ENCODE results near the gene C14orf93.
A peak's percentile ranks its signal among the peaks of the same experiment; 100 is the strongest.
"Not testable (repeated sequence)": the region's sequence is repeated elsewhere in the genome, so short reads cannot be mapped to it uniquely, and the experiment has no call there.

C14orf93 gene

DNA sequence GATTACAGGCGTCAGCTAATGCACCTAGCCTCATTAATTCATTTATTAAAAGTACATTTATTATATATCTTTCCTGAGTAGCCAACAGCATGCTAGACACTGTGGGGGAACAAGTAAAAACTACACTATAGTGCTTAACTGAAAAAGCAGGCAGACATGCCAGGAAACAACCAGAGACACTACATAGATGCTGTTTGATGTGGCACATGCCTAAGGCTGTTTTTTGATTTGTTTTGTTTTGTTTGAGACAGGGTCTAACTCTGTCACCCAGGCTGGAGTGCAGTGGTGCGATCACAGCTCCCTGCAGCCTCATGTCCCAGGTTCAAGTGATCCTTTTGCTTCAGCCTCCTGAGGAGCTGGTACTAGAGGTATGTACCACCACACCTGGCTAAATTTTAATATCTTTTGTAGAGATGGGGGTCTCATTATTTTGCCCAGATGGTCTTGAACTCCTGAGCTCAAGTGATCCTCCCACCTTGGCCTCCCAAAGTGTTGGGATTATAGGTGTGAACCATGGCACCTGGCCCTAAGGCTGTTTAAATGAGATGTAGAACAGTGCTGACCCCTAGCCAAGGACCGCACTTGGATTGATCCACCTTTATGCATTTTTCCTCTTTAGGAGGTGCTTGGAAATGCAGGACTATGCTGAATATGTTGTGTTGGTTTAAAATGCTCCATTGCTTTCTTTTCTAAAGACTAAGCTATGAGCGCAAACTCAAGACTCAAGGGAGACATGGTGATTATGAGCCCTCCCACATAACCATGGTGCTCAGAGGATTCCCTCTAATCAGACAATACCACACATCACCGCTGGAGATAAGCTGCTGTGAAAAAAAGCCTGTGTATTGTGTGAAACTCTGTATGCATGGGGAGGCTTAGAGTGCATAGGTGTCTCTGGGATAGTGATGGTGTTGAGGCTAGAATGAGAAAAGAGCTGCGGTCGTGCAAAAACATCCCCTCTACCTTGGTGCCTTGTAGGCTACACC, 10.5 kb upstream of the C14orf93 start:
- DNase-seq (ENCODE audit: low read depth): no peak

DNA sequence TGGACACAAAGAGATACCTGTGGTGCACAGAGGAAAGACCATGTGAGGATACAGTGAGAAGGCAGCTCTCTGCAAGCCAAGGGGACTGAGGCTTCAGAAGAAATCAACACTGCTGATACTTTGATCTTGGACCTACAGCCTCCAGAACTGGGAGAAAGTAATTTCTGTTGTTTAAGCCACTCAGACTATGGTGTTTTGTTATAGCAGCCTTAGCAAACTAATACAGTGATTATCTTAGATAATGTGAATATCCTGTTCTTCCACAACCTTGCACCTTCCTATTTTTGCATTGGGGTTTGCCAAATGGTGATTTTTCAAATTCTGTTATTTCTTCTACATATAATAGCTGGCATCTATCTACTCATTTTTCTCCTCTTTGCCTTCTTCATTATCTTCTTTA, 8.2 kb upstream of the C14orf93 start:
- DNase-seq (ENCODE audit: low read depth): no peak

DNA sequence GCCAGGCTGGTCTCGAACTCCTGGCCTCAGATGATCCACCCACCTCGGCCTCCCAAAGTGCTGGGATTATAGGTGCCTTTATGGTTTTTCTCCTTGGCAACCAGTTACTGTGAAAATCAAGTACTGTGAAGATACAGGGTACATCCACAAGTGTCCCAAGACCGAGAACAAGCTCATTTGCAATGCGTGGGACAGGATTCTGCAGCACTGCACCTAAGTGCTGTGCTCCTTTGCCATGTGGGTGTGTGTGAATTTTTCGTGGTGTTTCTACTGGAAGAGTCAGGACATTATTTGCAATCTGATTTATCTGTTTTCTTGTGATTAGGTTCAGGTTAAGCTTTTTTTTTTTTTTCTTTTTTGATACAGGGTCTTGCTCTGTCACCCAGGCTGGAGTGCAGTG, 7.1 kb upstream of the C14orf93 start:
- DNase-seq (ENCODE audit: low read depth): no peak

DNA sequence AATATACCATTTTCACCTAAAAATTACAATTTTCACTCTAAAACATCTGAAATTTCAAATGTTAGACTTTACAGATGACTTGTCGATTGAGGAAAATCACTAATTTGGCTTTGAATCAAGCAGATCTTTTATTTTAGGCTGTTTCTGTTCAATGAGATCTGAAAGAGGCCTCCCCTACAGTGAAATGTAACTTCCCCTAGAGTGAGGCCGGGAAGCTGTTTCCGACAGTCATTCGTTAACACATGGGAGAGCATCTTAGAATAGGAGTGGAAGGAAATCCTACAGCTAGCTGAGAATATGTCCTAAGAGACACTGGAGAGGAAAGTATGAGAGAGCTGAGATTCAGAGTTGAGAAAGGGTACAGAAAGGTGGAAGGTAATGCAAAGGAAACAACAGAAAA, 5.7 kb upstream of the C14orf93 start:
- no peak for DNase-seq (ENCODE audit: low read depth)

DNA sequence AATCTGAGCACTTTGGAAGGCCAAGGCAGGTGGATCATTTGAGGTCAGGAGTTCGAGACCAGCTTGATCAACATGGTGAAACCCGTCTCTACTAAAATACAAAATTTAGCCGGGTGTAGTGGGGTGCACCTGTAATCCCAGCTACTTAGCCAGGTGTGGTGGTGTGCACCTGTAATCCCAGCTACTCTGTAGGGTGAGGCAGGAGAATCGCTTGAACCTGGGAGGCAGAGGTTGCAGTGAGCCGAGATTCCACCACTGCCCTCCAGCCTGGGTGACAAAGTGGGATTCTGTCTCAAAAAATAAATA, 3.8 kb upstream of the C14orf93 start:
- not testable (repeated sequence) for DNase-seq (ENCODE audit: low read depth)

DNA sequence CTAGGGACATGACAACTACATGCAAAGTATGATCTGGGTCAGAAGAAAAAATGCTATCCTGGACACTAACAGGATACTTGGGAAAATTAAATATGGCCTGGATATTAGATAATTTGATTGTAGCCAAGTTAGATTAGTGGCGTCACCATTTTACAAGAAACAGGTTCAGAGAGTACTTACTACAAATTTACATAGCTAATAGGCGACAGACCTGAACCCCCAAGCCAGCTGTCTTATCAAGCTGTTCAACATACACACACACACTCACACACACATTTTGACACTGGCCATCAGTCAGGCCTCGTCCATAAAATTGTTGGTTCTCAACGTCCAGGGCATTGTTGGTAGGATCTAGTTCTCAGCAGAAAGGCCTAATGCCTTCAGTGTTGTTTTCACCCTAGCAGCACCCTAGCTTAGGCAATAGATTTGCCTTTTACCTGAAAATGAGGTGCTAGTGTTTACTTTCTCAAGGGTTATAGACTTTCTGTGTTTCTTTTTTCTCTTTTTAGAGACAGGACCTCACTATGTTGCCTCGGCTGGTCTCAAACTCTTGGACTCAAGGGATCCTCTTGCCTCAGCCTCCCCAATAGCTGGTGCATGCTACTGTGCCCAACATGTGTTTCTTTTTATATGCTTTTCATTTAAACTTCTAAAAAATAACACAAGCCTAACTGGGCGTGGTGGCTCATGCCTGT, 3.3 kb upstream of the C14orf93 start:
- no peak for DNase-seq (ENCODE audit: low read depth)

DNA sequence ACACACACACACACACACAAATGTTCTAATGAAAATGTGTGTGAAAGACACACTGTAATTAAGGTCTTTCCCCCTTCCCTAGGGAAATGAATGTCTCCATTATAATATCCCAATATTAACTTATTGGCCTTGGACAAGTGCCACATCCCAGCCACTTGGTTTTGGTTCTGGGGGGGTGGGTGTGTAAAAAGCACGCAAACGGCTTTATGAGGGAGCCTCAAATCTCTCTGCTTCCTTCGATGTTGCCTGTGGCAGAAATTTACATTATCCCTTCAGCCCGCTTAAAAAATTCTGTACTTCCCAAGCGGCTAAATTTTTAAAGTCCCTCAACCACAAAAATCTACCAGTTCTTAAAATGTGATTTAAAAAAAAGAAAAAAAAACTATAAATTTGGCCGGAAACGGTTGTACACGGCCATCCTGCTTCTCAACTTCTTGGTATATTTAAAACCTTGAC, 432 bp downstream of the C14orf93 start:
- DNase-seq (ENCODE audit: low read depth): no peak

DNA sequence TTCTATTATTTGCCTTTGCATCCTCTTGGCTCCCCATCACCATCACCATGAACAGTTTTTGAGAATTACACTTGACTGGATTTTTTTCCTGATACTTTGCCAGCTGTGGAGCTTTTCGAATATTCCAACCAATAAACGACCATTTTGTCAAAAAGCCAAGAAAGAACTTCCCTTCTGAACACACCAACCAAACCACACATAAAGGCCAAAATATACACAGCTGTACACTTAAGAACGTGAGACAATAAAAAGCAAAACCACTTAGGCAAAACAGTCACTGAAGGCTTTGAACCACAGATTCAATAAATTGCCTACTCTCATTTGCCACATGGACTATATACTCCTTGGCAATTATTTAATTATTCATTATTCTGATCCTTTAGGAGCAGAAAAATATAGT, 1.1 kb downstream of the C14orf93 start:
- no peak for DNase-seq (ENCODE audit: low read depth)

DNA sequence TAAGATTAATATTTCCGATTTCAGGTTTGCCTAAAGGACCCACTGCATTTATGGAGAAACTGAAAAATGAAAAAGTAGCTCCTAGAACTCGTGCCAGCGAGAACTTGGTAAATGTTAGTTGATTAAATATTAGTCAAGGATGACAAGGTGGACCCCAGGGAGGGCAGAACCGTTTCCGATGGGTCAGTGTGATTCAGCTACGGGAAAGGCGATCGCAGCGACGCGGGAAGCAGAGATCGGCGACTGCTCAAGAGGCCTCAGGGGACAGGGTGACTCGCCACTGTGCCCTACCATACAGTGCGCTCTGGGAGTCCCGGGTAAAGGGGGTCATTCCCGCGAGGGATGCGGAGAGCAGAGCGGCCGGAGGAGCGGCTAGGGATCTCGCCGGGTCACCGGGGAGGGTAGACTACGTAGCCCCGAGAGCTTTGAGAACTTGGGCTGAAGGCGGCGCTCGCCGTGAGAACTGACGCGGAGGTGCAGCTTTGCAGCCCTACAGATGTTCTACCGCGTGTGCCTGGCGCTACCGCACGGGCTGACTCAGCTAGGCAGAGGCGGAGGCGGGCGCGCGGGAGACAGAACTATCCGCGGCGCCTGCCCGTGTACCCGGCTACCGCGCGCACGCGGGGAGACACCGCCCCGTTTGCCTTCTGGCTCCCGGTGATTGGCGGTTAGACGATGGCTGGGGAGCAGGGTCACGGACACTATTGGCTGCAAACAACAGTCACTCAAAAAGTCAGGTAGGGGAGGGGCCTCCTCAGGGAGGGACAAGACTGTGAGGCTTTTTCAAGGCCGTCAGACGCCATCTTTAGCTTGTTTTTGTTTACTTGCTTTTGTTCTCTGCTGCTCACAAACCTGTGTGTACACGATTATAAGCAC, 3.2 kb downstream of the C14orf93 start:
- DNase-seq (ENCODE audit: low read depth): peak; percentile 88

DNA sequence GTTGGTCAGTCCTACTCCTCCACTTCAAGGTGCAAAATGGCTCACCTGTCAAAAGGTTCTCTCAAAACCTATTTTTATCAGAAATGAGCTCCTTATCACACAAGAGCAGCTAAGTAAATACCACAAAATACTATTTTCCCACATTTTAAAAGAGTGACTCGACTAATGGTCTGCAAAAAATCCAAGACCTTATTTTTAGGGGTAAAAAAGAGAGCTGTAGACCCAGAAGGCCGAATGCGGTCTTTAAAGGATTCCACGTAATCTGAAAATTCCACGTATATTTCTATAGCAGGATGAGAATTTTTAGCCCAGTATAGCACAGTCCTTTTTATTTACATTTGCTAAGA, 3.8 kb downstream of the C14orf93 start:
- DNase-seq (ENCODE audit: low read depth): no peak

DNA sequence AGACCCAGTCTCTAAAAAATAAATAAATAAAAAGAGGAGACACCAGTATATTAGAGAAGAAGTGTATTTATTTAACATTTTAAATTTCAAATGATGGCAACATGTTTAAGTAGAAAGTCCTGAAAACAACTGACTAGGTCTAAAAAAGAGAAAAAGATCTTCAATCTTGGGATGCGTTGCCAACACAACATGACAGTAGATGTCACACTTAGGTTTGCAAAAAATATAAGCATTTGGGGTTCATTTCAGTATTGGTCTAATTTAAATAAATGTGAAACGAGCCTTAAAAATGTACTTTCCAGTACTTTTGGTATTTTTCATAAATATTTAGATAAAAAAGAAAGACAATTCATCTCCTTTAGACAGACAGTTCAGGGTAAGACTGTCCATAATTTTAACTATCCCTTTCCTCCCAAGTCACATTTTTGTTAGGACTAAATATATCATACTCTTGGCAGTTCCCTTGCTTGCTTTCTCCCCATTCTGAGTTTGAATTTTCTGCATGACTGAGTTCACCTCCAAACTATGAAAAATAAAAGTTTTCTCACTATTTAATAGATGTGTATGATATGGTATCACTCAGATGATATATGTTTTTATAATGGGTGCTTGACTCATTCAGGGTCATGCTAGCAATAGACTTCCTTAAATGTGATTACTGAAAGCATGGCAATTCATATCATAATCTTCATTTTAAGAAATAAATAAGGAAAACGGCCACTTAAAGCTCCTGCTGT, 4.3 kb downstream of the C14orf93 start:
- no peak for DNase-seq (ENCODE audit: low read depth)

DNA sequence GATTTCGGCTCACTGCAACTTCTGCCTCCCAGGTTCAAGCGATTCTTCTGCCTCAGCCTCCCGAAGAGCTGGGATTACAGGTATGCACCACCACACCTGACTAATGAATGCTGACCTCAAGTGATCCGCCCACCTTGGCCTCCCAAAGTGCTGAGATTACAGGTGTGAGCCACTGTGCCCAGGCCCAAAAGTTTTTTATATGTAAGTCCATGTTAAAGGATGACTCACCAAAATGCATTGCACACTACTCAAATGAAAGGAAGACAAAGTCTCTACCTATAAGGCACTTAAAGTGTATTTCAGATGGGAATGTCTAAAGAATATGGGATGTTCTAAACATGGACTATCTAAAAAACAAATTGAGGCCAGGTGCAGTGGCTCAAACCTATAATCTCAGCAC, 5.7 kb downstream of the C14orf93 start:
- DNase-seq (ENCODE audit: low read depth): not testable (repeated sequence)

DNA sequence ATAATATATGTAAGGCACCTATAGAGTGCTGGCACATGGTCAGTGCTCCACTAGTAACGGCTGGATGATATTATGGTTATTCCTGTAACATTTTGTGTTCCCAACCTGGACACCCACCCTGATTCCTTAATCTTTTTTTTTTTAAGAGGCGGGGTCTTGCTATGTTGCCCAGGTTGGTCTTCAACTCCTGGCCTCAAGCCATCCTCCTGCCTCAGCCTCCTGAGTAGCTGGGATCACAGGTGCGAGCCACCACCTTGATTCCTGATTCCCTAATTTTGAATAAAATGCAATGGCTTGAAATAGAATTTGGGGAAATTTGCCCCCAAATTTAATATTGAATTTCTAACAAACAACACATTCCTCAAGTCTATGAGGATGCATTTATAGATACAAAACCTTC, 7.4 kb downstream of the C14orf93 start:
- DNase-seq (ENCODE audit: low read depth): no peak

DNA sequence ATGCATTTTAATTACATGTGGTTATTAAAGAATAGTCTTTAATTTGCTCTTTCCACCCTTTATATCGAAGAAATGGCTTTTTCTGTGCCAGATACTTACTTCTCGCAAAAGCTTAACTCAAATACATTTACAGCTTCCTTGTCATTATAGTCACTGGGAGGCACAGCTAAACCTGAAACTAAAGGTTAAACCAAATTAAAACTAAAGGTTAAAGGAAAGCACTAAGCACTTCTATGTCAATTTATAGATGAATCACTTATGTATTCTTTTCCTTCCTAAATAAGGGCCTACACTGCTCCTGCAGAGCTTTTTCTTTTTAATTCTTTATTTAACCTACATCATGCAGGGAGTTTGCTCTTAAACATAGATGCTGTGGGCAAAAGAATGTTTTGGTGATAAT, 9.1 kb downstream of the C14orf93 start:
- no peak for DNase-seq (ENCODE audit: low read depth)

DNA sequence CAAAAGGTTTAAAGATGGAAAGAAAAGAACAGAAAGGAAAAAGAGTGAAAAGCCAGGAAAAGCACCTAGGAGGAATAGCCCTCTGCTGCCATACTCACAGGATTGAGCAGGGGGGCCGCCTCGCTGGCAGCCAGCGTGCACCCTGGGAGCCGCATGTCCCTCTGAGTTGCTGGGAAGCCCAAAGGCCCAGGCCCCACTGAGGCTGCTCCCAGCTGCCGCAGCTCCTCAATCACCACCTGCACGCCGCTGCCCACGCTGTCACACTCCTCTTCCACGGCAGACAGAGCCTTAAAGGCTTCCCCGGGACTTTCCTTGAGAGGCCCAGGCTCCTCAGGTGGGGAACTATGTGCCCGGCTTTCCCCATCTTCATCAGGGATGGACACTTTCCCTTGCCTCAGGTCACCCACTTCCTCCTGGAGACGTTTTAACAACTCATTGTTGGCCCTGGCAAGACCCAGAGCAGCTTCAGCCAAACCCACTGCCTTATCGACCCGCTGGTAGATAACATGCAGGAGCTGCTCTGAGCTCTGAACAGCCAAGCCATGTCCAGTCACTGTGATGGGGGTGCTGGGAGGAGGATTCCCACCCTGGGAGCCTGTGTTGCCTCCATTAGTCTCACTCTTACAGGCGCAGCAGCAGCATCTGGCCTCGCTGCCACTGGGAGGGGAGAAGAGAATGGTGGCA, 11.5 kb downstream of the C14orf93 start:
- DNase-seq (ENCODE audit: low read depth): no peak

DNA sequence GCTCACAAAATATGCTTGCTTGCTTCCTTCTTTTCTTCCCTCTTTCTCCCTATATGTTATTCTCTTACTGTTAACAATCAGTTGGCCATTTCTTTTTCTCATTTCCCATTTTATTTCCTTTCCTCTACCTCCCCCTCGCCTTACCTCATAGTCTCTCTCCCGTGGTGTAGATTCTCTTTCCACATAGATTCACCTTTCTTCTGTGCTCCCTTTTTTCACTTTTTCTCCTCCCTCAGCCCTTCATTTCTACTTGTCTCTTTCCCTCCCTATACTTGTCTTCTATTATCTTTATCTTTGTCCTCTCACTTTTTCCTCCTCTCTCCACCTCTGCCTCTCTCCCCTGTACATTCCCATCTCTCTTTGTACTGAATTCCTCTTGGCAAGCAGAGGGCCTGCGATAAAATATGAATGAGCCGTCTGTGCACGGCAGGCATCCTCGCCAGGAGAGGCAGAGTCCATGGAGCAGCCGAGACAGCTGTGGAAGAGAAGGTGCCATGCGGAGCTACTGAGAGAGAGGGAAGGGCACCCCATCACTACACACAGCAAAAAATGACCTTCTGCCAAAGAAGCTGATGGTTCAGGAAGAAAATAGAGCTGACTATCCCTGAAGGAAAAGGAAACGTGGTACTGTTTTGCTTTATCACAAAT, 12.1 kb downstream of the C14orf93 start:
- no peak for DNase-seq (ENCODE audit: low read depth)

DNA sequence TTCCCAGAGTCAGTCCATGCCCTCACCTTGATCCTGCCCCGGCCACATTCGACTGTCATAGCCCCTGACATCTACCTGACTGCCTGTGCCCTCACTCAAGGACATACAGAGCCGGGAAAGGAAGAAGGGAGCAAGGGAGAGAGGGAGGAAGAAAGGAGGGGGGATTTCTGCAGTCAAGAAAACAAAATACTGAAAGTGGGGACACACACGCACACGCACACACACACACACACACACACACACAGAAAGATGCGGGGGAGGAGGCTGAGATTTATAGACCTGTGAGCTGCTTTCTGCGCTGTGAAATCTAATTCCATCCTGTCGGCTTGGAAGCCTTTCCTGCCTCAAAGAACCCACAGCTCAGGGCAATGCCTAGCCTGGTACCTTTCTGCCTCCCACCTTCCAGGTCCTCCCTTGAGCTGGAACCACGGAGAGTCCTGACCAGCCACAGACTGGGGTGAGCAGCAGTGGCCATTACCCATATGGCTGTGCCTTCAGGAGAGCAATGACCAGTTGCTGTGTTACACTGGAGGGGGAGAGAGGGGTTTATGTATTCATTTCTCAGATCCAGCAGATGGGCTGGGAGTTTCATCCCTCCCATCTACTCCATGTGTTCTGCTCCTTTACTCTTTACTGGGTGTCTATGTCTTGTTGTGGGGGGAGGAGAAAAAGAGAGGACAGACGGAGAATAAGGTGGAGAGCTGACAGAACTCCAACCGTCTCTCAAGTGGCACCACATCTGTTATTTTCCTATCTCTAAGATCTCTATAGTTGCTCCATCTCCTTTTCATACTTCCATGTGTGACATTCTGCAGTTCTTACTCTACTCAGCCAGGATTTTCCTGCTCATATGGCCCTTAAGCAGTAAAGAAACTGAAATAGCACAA, 12.9 kb downstream of the C14orf93 start:
- no peak for DNase-seq (ENCODE audit: low read depth)

DNA sequence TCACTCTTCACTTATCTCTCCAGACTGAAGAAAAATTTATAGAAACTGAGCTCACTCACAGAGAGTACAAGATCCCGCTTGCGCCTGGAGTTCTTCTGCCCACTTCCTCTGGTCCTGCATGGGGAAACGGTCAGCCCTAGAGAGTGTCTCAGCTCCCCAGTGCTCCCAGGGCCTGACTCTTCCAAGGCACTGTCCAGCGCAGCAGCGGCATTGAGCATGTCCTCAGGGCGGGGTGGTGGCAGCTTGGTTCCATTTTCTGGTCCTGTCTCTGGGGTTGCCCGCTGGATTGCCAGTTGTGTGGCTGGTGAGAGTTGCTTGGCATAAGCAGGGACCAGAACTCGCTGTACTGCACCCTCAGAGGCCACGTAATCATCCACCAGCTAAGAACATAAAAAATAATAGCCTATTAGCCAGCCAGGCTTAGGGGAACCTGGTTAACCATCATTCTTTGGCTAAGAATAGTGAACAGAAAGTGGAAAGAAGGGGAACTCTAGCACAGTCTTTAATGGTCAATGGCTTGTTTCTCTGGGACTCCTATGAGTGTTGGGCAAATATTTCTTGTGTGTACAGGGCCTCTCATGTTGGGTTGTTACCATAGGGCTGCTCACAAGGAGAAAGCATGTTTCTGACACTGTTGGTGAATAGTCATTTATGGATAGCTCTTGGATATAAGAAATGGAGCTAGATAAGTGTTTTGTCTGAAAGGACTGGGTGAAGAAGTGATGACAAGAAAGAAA, 13.9 kb downstream of the C14orf93 start:
- no peak for DNase-seq (ENCODE audit: low read depth)

DNA sequence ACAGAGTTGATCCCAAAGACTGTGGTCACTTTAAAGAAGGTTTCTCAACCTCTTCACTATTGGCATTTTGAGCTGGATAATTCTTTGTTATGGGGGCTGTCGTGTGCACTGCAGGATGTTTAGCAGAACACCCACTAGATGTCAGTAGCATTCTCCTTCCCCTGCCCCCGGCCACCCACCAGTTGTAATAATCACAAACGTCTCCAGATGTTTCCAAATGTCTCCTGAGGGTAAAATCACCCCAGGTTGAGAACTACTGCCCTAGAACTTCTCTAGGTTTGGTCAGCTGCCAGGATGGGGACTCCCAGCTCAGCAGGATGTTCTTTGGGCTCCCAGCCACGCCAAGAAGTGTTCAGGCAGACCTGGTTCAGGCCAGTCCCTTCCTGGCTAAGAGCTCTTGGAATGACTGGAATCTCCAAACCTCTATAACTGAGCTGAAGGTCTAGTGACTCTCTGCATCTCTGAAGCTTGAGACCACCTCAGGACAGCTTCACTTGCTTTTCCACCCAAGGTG, 15.1 kb downstream of the C14orf93 start:
- DNase-seq (ENCODE audit: low read depth): no peak
